ENCODE measurements around the gene IQCK. TPM values are rescaled to one million over a fixed set of nuclear protein-coding genes. Genes with fewer than 3 reads are reported as not detected.

IQCK gene
- polyA plus RNA-seq, 3 donors = 0.52 to 1.2 (median 0.58) TPM

GRCh38 chr16:19824216-19824615 lies 106.1 kb downstream of the IQCK start:
- no peak overlapping the region for H3K4me3 ChIP-seq (replicated peaks in 1 of 3; ENCODE audit: low read depth in 2 of 3, low read length in 3 of 3)
- H3K4me1 ChIP-seq (ENCODE audit: control insufficient read depth in 1 of 2, insufficient read depth in 2 of 2, low read length in 2 of 2) = no peaks in the 10 kb centered on the region
- Mint-ChIP-seq H3K4me1 (peaks cover 6% of the 10 kb centered on the region), H3K4me3 (no peak overlapping the region), H3K9me3 (no peaks in the 10 kb centered on the region), H3K27me3 (ENCODE audit: low read depth in 3 of 3) (peaks cover 0 to 2% (median 2%) of the 10 kb centered on the region in 3 donors), H3K36me3 (no peaks in the 10 kb centered on the region), H3K27ac (no peak overlapping the region)
- H4K20me1 ChIP-seq (ENCODE audit: insufficient read depth, low read length) = no peaks in the 10 kb centered on the region
- no peak overlapping the region for H3K9ac ChIP-seq (ENCODE audit: insufficient read depth, low read length, poor library complexity, severe bottlenecking)
- TF ChIP-seq CTCF (IDR thresholded peaks at IDR 0.05) = no peak
- no peak for DNase-seq
- 100% methylated on average over 4 of the region's 5 CpGs for WGBS (ENCODE audit: insufficient coverage)
- intact Hi-C loops (cut with micrococcal nuclease) = no loop called here
- H3K36me3 ChIP-seq (replicated peaks in 1 of 2; ENCODE audit: control insufficient read depth in 1 of 2, insufficient read depth in 2 of 2, low read length in 2 of 2) = no peaks in the 10 kb centered on the region
- H3K79me2 ChIP-seq (ENCODE audit: insufficient read depth, low read length) = no peaks in the 10 kb centered on the region
- H3K27me3 ChIP-seq (ENCODE audit: control insufficient read depth in 2 of 2, insufficient read depth in 2 of 2, low read length in 2 of 2) = no peaks in the 10 kb centered on the region
- no peak overlapping the region for H3K27ac ChIP-seq (ENCODE audit: low read depth in 1 of 2, low read length in 2 of 2)
- H3K4me2 ChIP-seq (replicated peaks; ENCODE audit: extremely low read depth, low read length, poor library complexity, severe bottlenecking) = no peak overlapping the region
- H3K9me3 ChIP-seq (replicated peaks in 1 of 2; ENCODE audit: control insufficient read depth in 1 of 2, insufficient read depth in 1 of 2, low read length in 2 of 2) = no peaks in the 10 kb centered on the region
- no peak overlapping the region for H2AFZ ChIP-seq (ENCODE audit: insufficient read depth, low read depth, low read length, poor library complexity, severe bottlenecking)

GRCh38 chr16:19829844-19830692 lies 112.0 kb downstream of the IQCK start:
- H3K4me3 Mint-ChIP-seq = no peak overlapping the region
- no peak for DNase-seq
- Histone ChIP-seq H3K4me3 (replicated peaks in 1 of 3; ENCODE audit: low read depth in 2 of 3, low read length in 3 of 3) (no peak overlapping the region), H4K20me1 (ENCODE audit: insufficient read depth, low read length) (no peaks in the 10 kb centered on the region), H3K27ac (ENCODE audit: low read depth in 1 of 2, low read length in 2 of 2) (no peak overlapping the region), H3K9ac (ENCODE audit: insufficient read depth, low read length, poor library complexity, severe bottlenecking) (no peak overlapping the region), H3K79me2 (ENCODE audit: insufficient read depth, low read length) (no peaks in the 10 kb centered on the region), H3K4me1 (ENCODE audit: control insufficient read depth in 1 of 2, insufficient read depth in 2 of 2, low read length in 2 of 2) (peaks cover 0 to 2% of the 10 kb centered on the region in 2 donors), H2AFZ (ENCODE audit: insufficient read depth, low read depth, low read length, poor library complexity, severe bottlenecking) (no peak overlapping the region), H3K4me2 (replicated peaks; ENCODE audit: extremely low read depth, low read length, poor library complexity, severe bottlenecking) (no peak overlapping the region), H3K36me3 (replicated peaks in 1 of 2; ENCODE audit: control insufficient read depth in 1 of 2, insufficient read depth in 2 of 2, low read length in 2 of 2) (no peaks in the 10 kb centered on the region), H3K27me3 (ENCODE audit: control insufficient read depth in 2 of 2, insufficient read depth in 2 of 2, low read length in 2 of 2) (no peaks in the 10 kb centered on the region), H3K9me3 (replicated peaks in 1 of 2; ENCODE audit: control insufficient read depth in 1 of 2, insufficient read depth in 1 of 2, low read length in 2 of 2) (no peaks in the 10 kb centered on the region)
- peaks cover 0 to 2% (median 2%) of the 10 kb centered on the region in 3 donors for H3K27me3 Mint-ChIP-seq (ENCODE audit: low read depth in 3 of 3)
- peaks cover 4% of the 10 kb centered on the region for H3K4me1 Mint-ChIP-seq
- no peaks in the 10 kb centered on the region for H3K36me3 Mint-ChIP-seq
- peaks cover 0 to 2% (median 0%) of the 10 kb centered on the region in 7 donors for H3K9me3 Mint-ChIP-seq
- intact Hi-C loops (cut with micrococcal nuclease) = no loop called here
- 89% methylated on average over 5 of the region's 9 CpGs for WGBS (ENCODE audit: insufficient coverage)
- TF ChIP-seq CTCF (IDR thresholded peaks at IDR 0.05) = no peak
- no peak overlapping the region for H3K27ac Mint-ChIP-seq
